CD4-positive, alpha-beta T cell treated with Interleukin-15 for 4 hours (primary cell): Measurements from ENCODE around the gene CARD11.

Experiments
- DNase-seq: peaks from one replicate; pipeline ENCODE4 v3.0.0-alpha.2; 2020; ENCODE audit warnings: low spot score

Gene CARD11

GRCh38 chr7:3043544-3044371, at the start of gene CARD11:
CARD11 (minus strand) TSS chr7:3043867; CDS start chr7:2958506, 85,361 bp downstream.
- peak; percentile 48 for DNase-seq

DNA sequence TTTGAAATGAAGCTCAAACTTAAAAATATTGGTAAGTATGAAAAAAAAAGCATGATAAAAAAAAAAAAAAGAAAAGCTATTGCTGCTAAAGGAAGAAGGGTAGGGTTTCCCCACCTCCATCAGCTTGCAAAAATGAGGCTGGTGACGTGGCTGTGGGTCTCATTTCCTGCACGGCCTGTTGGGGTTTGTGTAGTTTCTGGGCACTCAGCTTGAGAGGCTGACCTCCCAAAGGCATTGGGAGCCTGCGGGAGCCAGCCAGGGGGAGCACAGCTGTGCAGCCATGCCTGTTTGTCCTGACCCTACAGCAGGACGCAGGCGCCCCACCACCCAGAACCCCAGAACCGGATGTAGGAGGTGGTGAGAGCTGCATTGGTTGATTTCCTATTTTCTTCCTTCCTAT, 48.8 kb upstream of the CARD11 start:
- DNase-seq: peak; percentile 69

DNA sequence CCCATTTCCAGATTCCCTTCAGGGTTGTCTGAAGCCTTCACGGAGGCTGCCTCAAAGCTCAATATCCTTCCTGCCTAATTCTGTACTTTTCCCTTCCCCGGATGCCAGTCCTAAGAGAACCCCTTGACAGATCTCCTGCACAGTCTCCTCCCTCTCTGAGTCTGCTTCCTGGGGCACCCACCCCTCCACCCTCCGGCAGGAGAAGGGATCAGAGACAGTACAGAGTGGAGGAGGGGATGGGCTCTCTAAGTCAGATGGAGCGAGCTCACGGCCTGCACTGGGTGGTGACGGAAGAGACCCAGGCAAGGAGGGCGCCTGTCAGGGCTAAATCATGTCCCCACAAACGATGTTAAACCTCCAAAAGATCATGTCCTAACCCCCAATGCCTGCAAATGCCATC, 48.0 kb upstream of the CARD11 start:
- DNase-seq: no peak

DNA sequence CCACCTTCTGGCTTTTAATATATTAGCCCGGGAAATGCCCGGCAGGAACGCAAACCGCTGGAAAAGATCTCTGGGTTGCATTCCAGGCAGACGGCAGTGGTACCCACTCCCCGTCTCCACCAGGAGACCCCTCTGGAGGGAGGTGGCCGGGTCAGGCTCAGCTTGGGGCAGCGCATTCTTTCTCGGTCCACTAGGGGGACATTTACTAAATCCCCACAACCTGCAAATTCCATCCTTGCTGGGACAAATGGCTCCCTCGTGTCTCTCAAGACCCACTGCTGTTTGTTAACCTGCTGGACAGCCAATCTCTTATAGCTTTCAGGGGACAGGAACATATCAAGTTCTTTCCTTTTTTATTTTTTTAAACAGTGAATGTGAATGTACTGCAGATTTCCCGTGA, 45.8 kb upstream of the CARD11 start:
- no peak for DNase-seq

- no peak for DNase-seq
These were observed 43.6 kb upstream of the CARD11 start for GRCh38 chr7:3087243-3087755.

- DNase-seq: no peak
These were observed 39.7 kb upstream of the CARD11 start for GRCh38 chr7:3083350-3083749.

GRCh38 chr7:3082831-3083230, 39.2 kb upstream of the CARD11 start:
- no peak for DNase-seq

DNA sequence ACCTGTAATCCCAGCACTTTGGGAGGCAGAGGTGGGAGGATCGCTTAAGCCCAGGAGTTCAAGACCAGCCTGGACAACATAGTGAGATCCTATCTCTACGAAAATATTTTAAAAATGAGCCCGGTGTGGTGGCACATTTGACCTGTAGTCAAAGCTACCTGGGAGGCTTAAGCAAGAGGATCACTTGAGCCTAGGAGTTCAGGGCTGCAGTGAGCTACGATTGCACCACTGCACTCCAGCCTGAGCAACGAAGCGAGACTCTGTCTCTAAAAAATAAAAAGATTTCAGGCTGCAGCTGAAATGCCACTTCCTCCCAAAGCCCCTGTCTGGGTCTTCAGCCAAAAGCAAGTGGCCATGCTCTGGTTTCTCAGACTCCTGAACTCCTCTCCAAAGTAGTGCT, 38.7 kb upstream of the CARD11 start:
- no peak for DNase-seq

GRCh38 chr7:3080106-3080505, 36.4 kb upstream of the CARD11 start:
- DNase-seq: no peak

DNA sequence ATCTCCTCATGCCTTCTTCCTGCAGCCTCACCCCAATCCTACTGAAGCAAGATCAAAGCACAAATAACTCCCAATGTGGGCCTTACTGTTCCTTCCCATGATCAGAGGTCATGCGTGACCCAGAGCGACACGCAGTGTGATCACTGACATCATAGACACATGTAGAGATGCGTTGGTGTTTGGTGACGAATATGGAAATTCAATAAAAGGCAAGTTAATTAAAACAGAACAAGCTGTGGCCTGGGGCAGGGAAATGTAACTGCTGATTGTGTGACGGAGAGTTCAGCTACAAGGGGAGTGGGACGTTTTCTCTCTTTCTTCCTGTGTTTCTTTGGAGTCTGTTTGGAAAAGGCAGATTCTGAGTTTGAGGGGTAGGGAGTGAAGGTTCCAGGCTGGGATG, 34.8 kb upstream of the CARD11 start:
- DNase-seq: no peak

DNA sequence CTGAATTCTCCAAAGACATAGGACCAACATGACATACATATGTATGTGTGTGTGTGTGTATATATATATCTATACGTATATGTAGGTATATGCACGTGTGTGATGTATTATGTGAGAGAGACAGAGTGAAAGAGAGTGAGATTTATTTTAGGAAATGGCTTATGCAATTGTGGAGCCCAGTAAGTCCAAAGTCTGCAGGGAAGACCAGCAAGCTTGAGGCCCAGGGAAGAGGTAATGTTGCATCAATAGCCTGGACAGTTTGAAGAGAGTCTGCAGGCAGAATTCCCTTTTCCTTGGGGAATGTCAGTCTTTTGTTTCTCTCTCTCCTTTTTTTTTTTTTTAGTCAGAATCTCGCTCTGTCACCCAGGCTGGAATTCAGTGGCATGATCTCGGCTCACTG, 33.0 kb upstream of the CARD11 start:
- DNase-seq: no peak

- DNase-seq: no peak
These were observed 32.5 kb upstream of the CARD11 start for GRCh38 chr7:3076163-3076562.

GRCh38 chr7:3075441-3075840, 31.8 kb upstream of the CARD11 start:
- DNase-seq: no peak

- DNase-seq: no peak
These were observed 30.8 kb upstream of the CARD11 start for GRCh38 chr7:3074459-3074821.

DNA sequence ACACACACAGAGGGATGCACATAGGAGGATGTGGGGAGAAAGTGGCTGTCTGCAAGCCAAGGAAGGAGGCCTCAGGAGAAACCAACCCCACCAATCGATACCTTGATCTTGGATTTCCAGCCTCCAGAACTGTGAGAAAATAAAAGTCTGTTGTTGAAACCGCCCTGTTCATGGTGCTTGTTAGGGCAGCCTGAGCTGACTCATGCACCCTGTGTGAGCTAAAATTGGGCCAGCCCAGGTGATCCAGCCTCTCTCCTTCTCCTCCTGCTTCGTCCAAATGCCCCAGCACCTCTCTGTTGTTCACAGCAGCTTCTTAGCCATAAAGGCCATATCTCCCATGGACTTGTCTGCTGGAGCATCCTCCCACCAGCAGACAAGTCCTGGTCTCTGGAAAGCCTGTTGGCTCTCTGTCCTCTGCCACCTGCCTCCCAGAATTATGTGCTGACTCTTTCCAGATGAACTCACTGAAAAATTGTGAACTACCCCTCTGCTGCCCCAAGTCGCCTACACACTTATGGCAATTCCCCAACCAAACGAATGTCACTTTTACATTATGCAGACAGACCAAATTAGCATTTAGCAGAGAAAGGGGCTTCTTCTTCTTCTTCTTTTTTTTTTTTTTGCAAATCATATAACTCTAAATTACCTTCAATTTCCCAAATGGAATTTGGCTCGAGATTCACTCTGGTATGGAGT, 30.2 kb upstream of the CARD11 start:
- DNase-seq: no peak

GRCh38 chr7:3070908-3071307, 27.2 kb upstream of the CARD11 start:
- DNase-seq: no peak

GRCh38 chr7:3069771-3070449, 26.2 kb upstream of the CARD11 start:
- no peak for DNase-seq

GRCh38 chr7:3068530-3068929, 24.9 kb upstream of the CARD11 start:
- DNase-seq: peak; percentile 14

DNA sequence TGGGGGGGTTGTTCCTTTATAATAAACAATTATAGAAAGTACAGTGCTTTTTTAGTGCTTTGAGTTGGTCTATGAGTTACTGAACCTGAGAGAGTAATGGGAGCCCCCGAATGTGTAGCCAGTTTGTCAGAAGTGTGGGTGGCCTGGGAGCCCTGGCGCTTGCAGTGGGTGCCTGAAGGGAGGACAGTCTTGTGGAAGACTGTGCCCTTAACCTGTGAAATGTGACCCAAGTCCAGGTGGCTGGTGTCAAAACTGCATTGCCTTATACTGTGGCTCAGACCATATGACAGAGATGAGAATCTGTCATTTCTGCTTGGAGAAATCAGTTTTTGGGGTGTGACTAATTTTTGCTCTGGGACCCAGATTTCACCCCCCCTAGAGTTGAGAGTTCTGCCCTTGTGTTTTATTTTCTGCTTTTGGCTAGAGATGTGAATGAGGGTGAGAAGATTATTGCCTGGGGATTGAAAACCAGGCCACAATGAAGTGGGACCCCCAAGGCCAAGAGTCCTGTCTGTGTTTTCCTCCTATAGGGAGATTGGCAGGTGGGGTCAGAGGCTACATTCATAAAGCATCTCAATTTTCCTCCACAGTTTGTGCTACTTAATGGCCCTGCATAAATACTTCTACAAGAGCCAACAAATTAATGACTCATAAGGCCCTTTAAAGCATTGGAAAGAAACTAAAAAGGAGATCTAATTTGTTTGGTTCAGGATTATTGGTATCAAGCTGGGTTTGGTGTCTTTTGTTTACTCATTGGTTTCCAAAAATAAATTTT, 24.1 kb upstream of the CARD11 start:
- DNase-seq: no peak

- peak; percentile 47 for DNase-seq
These were observed 23.5 kb upstream of the CARD11 start for GRCh38 chr7:3067193-3067592.

DNA sequence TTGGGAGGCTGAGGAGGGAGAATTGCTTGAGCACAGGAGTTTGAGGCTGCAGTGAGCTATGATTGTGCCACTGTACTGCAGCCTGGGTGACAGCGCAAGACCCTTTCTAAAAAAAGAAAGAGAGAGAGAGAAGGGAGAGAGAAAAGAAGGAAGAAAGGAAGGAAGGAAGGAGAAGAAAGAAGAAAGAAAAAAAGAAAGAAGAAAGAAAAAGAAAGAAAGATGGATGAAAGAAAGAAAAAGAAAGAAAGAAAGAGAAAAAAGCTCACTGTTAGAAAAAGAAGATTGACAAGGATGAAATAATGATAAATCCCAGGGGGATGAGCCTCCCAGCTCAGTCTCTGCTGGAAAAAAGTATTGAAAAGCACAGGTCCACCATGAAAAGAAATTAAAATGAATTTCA, 22.8 kb upstream of the CARD11 start:
- no peak for DNase-seq

DNA sequence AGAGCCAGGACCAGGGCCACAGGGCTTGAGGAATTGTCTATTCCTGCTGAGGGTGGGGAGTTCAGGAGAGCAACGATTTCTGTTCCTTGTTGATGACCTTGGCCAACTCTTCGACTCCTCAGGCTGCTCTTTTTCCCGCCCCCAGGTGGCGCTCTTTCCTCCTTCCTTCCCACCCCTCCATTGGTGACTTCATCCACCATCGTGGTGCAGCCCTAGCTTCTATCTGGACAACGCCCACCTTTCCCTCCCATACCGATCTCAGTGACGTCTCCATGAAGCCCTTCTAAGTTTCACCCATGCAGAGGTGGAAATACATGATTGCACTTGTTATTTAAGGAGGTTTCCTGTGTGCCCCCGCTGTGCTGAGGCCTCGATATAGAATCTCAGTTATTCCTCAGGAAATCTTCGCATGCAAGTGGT, 22.1 kb upstream of the CARD11 start:
- peak; percentile 66 for DNase-seq
